Panc1 (cell line): ENCODE data around the gene NCAM1. TPM values are rescaled to one million over a fixed set of nuclear protein-coding genes. Genes with fewer than 3 reads are reported as not detected.
"Not testable (repeated sequence)": the region's sequence is repeated elsewhere in the genome, so short reads cannot be mapped to it uniquely, and the experiment has no call there.

Experiments used
- ATAC-seq: fragments of 200-7000 bp; cut with Tn5 transposase; 2 replicates; pipeline ENCODE4 v1.9.1; 2020; ENCODE audit warnings: mild to moderate bottlenecking, moderate library complexity
- BruUV-seq: library from RNA; stranded (reverse); fragments of 400-500 nt; replicated peaks from 2 replicates; lab custom pipeline; 2021; lab: Mats Ljungman, UMichigan
- CTCF ChIA-PET: fragments of 300-600 bp; sonication (Branson Sonifier 250); formaldehyde crosslinking; loops from one replicate; lab custom pipeline; 2022; ENCODE audit warnings: antibody characterized with exemption; lab: Charles Lee
- POLR2A ChIA-PET: fragments of 300-600 bp; sonication (Branson Sonifier 250); formaldehyde crosslinking; loops from one replicate; lab custom pipeline; 2022; ENCODE audit warnings: antibody characterized with exemption; lab: Charles Lee
- DNase-seq: peaks from one replicate; pipeline ENCODE4 v3.0.0-alpha.2; 2010; ENCODE audit warnings: low read depth, low spot score
- H3K27ac ChIP-seq: 2 replicates; pipeline ENCODE4 v1.5.1; 2011; ENCODE audit warnings: mild to moderate bottlenecking, low read length, inconsistent platforms
- H3K27me3 ChIP-seq: fragments of 200-500 bp; sonication (Bioruptor generic); 2 replicates; pipeline ENCODE4 v1.6.0; 2014; ENCODE audit warnings: low read length, inconsistent platforms; ENCODE audit not compliant: control insufficient read depth, insufficient read depth
- H3K36me3 ChIP-seq: fragments of 200-500 bp; sonication (Bioruptor generic); 2 replicates; pipeline ENCODE4 v1.5.1; 2014; ENCODE audit warnings: inconsistent platforms, mild to moderate bottlenecking, low read length, moderate library complexity; ENCODE audit not compliant: control insufficient read depth, insufficient read depth
- H3K4me1 ChIP-seq: 2 replicates; pipeline ENCODE4 v1.5.1; 2011; ENCODE audit warnings: inconsistent platforms, mild to moderate bottlenecking, low read length, moderate library complexity; ENCODE audit not compliant: control insufficient read depth, insufficient read depth
- H3K4me3 ChIP-seq, 2 experiments: 2 replicates each; pipeline ENCODE4 v1.5.1; 2011 to 2012; ENCODE audit warnings: low read depth in 2 of 2, low read length in 2 of 2, mild to moderate bottlenecking in 2 of 2, inconsistent platforms in 1 of 2, moderate library complexity in 1 of 2
- H3K9me3 ChIP-seq: fragments of 200-500 bp; sonication (Bioruptor generic); 2 replicates; pipeline ENCODE4 v1.5.1; 2014; ENCODE audit warnings: low read depth, mild to moderate bottlenecking, inconsistent platforms, low read length, moderate library complexity; ENCODE audit not compliant: control insufficient read depth, insufficient read depth
- POLR2AphosphoS5 ChIP-seq: IDR thresholded peaks from 2 replicates; pipeline ENCODE4 v1.6.1; 2012; ENCODE audit warnings: mild to moderate bottlenecking, low read depth, low read length, moderate library complexity
- SIN3A ChIP-seq: IDR thresholded peaks from 2 replicates; pipeline ENCODE4 v1.6.1; 2012; ENCODE audit warnings: low read depth, mild to moderate bottlenecking, low read length, moderate library complexity, borderline replicate concordance; ENCODE audit not compliant: insufficient read depth
- TCF7L2 ChIP-seq: IDR thresholded peaks from 2 replicates; pipeline ENCODE4 v1.6.1; 2011; ENCODE audit warnings: mild to moderate bottlenecking, low read depth, low read length, inconsistent platforms
- in situ Hi-C: cut with HindIII; loops from 2 replicates; pipeline ENCODE4 v1.10.0; 2016; ENCODE audit warnings: low sequenced_read_pairs, low pct_unique_long_range_greater_than_20kb
- intact Hi-C: fragments of 100-400 bp; cut with micrococcal nuclease; formaldehyde crosslinking; loops from one replicate; pipeline ENCODE4 v1.10.0; 2022; ENCODE audit not compliant: unreplicated experiment
- total RNA-seq: library from RNA; stranded (reverse); gene quantifications from one replicate; pipeline ENCODE4 v1.2.1, GENCODE V29; 2021; ENCODE audit not compliant: unreplicated experiment
- TF ChIP-seq, protein P1 (sequence below), 2 experiments: IDR thresholded peaks; 2 replicates each; pipeline ENCODE4 v1.6.1; 2011 to 2012; ENCODE audit warnings: low read depth in 2 of 2, control low read depth in 1 of 2, low read length in 1 of 2, mild to moderate bottlenecking in 1 of 2, moderate library complexity in 1 of 2; ENCODE audit not compliant: insufficient read depth in 1 of 2
- TF ChIP-seq, protein P2 (sequence below): fragments of 450-650 bp; IDR thresholded peaks from 2 replicates; pipeline ENCODE4 v1.5.1; 2017; ENCODE audit warnings: mild to moderate bottlenecking

NCAM1 gene
- total RNA-seq, 1 experiment from 2014 or later, result 0.18 TPM

GRCh38 chr11:113048820-113049768 is 87.9 kb downstream of the NCAM1 start:
- no peak for ATAC-seq
- Histone ChIP-seq H3K4me1 (no peaks in the 10 kb centered on the region), H3K27ac (no peak overlapping the region), H3K27me3 (no peaks in the 10 kb centered on the region), H3K36me3 (no peaks in the 10 kb centered on the region), H3K9me3 (no peaks in the 10 kb centered on the region), H3K4me3 (no peak overlapping the region)
- intact Hi-C loops, result no loop called here
- CTCF ChIA-PET, result no interaction called here
- TF ChIP-seq TCF7L2 (no peak), SIN3A (no peak), POLR2AphosphoS5 (no peak)
- TF ChIP-seq, protein P1, sequence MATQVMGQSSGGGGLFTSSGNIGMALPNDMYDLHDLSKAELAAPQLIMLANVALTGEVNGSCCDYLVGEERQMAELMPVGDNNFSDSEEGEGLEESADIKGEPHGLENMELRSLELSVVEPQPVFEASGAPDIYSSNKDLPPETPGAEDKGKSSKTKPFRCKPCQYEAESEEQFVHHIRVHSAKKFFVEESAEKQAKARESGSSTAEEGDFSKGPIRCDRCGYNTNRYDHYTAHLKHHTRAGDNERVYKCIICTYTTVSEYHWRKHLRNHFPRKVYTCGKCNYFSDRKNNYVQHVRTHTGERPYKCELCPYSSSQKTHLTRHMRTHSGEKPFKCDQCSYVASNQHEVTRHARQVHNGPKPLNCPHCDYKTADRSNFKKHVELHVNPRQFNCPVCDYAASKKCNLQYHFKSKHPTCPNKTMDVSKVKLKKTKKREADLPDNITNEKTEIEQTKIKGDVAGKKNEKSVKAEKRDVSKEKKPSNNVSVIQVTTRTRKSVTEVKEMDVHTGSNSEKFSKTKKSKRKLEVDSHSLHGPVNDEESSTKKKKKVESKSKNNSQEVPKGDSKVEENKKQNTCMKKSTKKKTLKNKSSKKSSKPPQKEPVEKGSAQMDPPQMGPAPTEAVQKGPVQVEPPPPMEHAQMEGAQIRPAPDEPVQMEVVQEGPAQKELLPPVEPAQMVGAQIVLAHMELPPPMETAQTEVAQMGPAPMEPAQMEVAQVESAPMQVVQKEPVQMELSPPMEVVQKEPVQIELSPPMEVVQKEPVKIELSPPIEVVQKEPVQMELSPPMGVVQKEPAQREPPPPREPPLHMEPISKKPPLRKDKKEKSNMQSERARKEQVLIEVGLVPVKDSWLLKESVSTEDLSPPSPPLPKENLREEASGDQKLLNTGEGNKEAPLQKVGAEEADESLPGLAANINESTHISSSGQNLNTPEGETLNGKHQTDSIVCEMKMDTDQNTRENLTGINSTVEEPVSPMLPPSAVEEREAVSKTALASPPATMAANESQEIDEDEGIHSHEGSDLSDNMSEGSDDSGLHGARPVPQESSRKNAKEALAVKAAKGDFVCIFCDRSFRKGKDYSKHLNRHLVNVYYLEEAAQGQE (IDR thresholded peaks at IDR 0.05; ENCODE audit: insufficient read depth in 1 of 2, low read depth in 2 of 2, low read length in 1 of 2), result no peak
- TF ChIP-seq, protein P2, sequence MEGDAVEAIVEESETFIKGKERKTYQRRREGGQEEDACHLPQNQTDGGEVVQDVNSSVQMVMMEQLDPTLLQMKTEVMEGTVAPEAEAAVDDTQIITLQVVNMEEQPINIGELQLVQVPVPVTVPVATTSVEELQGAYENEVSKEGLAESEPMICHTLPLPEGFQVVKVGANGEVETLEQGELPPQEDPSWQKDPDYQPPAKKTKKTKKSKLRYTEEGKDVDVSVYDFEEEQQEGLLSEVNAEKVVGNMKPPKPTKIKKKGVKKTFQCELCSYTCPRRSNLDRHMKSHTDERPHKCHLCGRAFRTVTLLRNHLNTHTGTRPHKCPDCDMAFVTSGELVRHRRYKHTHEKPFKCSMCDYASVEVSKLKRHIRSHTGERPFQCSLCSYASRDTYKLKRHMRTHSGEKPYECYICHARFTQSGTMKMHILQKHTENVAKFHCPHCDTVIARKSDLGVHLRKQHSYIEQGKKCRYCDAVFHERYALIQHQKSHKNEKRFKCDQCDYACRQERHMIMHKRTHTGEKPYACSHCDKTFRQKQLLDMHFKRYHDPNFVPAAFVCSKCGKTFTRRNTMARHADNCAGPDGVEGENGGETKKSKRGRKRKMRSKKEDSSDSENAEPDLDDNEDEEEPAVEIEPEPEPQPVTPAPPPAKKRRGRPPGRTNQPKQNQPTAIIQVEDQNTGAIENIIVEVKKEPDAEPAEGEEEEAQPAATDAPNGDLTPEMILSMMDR, result no peak
- in situ Hi-C loops, result no loop called here
- no TSS peak for BruUV-seq
- POLR2A ChIA-PET, result no interaction called here
- no peak for DNase-seq

GRCh38 chr11:113053042-113053441 is 91.8 kb downstream of the NCAM1 start:
- CTCF ChIA-PET, result not testable (repeated sequence)

DNA sequence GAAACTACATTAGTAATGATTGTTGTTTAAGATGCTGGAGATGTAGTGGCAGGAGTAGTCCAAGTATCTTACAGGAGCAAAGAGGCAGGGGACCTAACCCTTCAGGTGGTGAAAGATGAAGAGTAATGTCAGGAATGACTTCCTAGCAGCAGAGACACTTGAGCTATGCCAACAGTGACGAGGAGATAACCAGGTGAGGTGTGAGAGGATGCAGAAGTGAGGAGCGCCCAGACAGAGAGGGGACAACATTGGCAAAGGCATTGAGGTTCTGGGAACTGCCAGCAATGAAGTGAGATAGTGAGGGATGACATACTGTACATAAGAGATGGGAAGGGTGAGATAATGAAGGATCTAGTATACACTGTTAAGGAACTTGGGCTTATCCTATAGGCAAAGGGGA is 95.8 kb downstream of the NCAM1 start:
- ATAC-seq, result no peak
- Histone ChIP-seq H3K4me3 (no peak overlapping the region), H3K4me1 (no peaks in the 10 kb centered on the region), H3K36me3 (no peaks in the 10 kb centered on the region), H3K27me3 (no peaks in the 10 kb centered on the region), H3K9me3 (no peaks in the 10 kb centered on the region), H3K27ac (no peak overlapping the region)
- no peak for DNase-seq
- ChIA-PET CTCF (no interaction called here), POLR2A (interaction anchor here (0.8 kb wide), 1 partner anchor 499 kb away, joined by 3 read pairs; no protein-coding TSS in a partner anchor)
- no TSS peak for BruUV-seq
- in situ Hi-C loops, result no loop called here
- intact Hi-C loops, result no loop called here
- TF ChIP-seq, protein P2, result no peak
- no peak for TF ChIP-seq TCF7L2
- TF ChIP-seq POLR2AphosphoS5, result no peak
- no peak for TF ChIP-seq SIN3A
- TF ChIP-seq, protein P1 (IDR thresholded peaks at IDR 0.05; ENCODE audit: insufficient read depth in 1 of 2, low read depth in 2 of 2, low read length in 1 of 2), result no peak

More at GRCh38 chr11:113053042-113053441, 91.8 kb downstream of the NCAM1 start:
- ATAC-seq, H3K27ac ChIP-seq, intact Hi-C loops, H3K9me3 ChIP-seq, BruUV-seq, in situ Hi-C loops, POLR2A ChIA-PET, H3K4me3 ChIP-seq, DNase-seq, H3K36me3 ChIP-seq, H3K4me1 ChIP-seq, H3K27me3 ChIP-seq: not testable (repeated sequence)
